ENCODE measurements around the gene MCEMP1. TPM values are rescaled to one million over a fixed set of nuclear protein-coding genes. Genes with fewer than 3 reads are reported as not detected.
A peak's percentile ranks its signal among the peaks of the same experiment; 100 is the strongest.

The MCEMP1 gene
- total RNA-seq, 1 donor from 2014 or later = not detected

- DNase-seq (no peak), ATAC-seq (ENCODE audit: low read depth) (no peak)
- intact Hi-C loops (cut with micrococcal nuclease) = no loop called here
- ChIA-PET CTCF (interaction anchor here (0.7 to 5.9 kb wide), 4 partner anchors 19 to 101 kb away, joined by 3 to 48 read pairs (median 3); partner anchors contain the start of gene TRAPPC5), POLR2A (interaction anchor here (0.7 to 4.0 kb wide), 12 partner anchors 10 to 494 kb away, joined by 3 to 23 read pairs (median 4); partner anchors contain the start of genes SNAPC2 and TRAPPC5)
- H3K27me3 Mint-ChIP-seq = no peaks in the 10 kb centered on the region
- peaks cover 36% of the 10 kb centered on the region for H3K36me3 Mint-ChIP-seq (ENCODE audit: low read depth)
- H3K4me1 Mint-ChIP-seq = peaks cover 99% of the 10 kb centered on the region
- peak overlapping the region; percentile 84 for H3K4me3 Mint-ChIP-seq
- no peaks in the 10 kb centered on the region for H3K9me3 Mint-ChIP-seq
- H3K27ac Mint-ChIP-seq = peak overlapping the region; percentile 97
- no peak for TF ChIP-seq CTCF (IDR thresholded peaks at IDR 0.05)
Measured at GRCh38 chr19:7699417-7700401, 22.8 kb downstream of the MCEMP1 start.

GRCh38 chr19:7701049-7701653, 24.3 kb downstream of the MCEMP1 start:
- ATAC-seq (ENCODE audit: low read depth) = no peak
- CTCF ChIA-PET = interaction anchor here (0.8 to 5.9 kb wide), 6 partner anchors 13 to 99 kb away, joined by 3 to 48 read pairs (median 5); partner anchors contain the start of gene TRAPPC5
- POLR2A ChIA-PET = interaction anchor here (0.6 to 2.8 kb wide), 26 partner anchors 8 to 689 kb away, joined by 3 to 42 read pairs (median 4); partner anchors contain the start of genes CD209, PET100, RAB11B and STXBP2
- H3K4me3 Mint-ChIP-seq = peak overlapping the region; percentile 86
- peak overlapping the region; percentile 97 for H3K27ac Mint-ChIP-seq
- peaks cover 33% of the 10 kb centered on the region for H3K36me3 Mint-ChIP-seq (ENCODE audit: low read depth)
- H3K27me3 Mint-ChIP-seq = no peaks in the 10 kb centered on the region
- peaks cover 99% of the 10 kb centered on the region for H3K4me1 Mint-ChIP-seq
- DNase-seq = no peak
- TF ChIP-seq CTCF (IDR thresholded peaks at IDR 0.05) = no peak
- intact Hi-C loops (cut with micrococcal nuclease) = loop anchor here (1.0 kb wide), 1 partner anchor 20 kb away; no protein-coding TSS in a partner anchor
- H3K9me3 Mint-ChIP-seq = no peaks in the 10 kb centered on the region

- CTCF ChIA-PET = interaction anchor here (0.8 to 5.9 kb wide), 6 partner anchors 12 to 98 kb away, joined by 3 to 48 read pairs (median 5); partner anchors contain the start of gene TRAPPC5
- H3K27me3 Mint-ChIP-seq = no peaks in the 10 kb centered on the region
- ATAC-seq (ENCODE audit: low read depth) (peak; percentile 69), DNase-seq (peak; percentile 62)
- peaks cover 99% of the 10 kb centered on the region for H3K4me1 Mint-ChIP-seq
- H3K36me3 Mint-ChIP-seq (ENCODE audit: low read depth) = peaks cover 26% of the 10 kb centered on the region
- peak within 1 kb of the TSS; percentile 86 for H3K4me3 Mint-ChIP-seq
- TF ChIP-seq CTCF (IDR thresholded peaks at IDR 0.05) = no peak
- H3K27ac Mint-ChIP-seq = peak within 1 kb of the TSS; percentile 97
- intact Hi-C loops (cut with micrococcal nuclease) = loop anchor here (1.0 kb wide), 4 partner anchors 8 to 201 kb away; partner anchors contain the start of gene MAP2K7
- H3K9me3 Mint-ChIP-seq = no peaks in the 10 kb centered on the region
- POLR2A ChIA-PET = interaction anchor here (0.6 to 2.8 kb wide), 29 partner anchors 8 to 688 kb away, joined by 3 to 42 read pairs (median 4); partner anchors contain the start of genes CD209, PET100, RAB11B and STXBP2
Measured at GRCh38 chr19:7701654-7702457, 25.0 kb downstream of the MCEMP1 start, which contains the start of gene FCER2. Gene FCER2 (minus strand): TSS chr19:7702131. CDS start chr19:7699760, 2,371 bp downstream.

GRCh38 chr19:7703332-7703731, 26.4 kb downstream of the MCEMP1 start:
- POLR2A ChIA-PET = interaction anchor here (0.5 to 2.8 kb wide), 8 partner anchors 8 to 75 kb away, joined by 3 to 41 read pairs (median 4); partner anchors contain the start of genes PET100, TRAPPC5 and XAB2
- CTCF ChIA-PET = interaction anchor here (2.8 kb wide), 1 partner anchor 23 kb away, joined by 8 read pairs; the partner anchor contains the start of gene TRAPPC5
- H3K27ac Mint-ChIP-seq = peak overlapping the region; percentile 97
- DNase-seq (no peak), ATAC-seq (ENCODE audit: low read depth) (no peak)
- H3K4me3 Mint-ChIP-seq = no peak overlapping the region
- intact Hi-C loops (cut with micrococcal nuclease) = no loop called here
- H3K9me3 Mint-ChIP-seq = no peaks in the 10 kb centered on the region
- TF ChIP-seq CTCF (IDR thresholded peaks at IDR 0.05) = no peak
- no peaks in the 10 kb centered on the region for H3K27me3 Mint-ChIP-seq
- H3K36me3 Mint-ChIP-seq (ENCODE audit: low read depth) = peaks cover 14% of the 10 kb centered on the region
- peaks cover 97% of the 10 kb centered on the region for H3K4me1 Mint-ChIP-seq
